Liver (tissue), 9 donors: ENCODE data around the gene MID1. TPM values are rescaled to one million over a fixed set of nuclear protein-coding genes. Genes with fewer than 3 reads are reported as not detected.
A peak's percentile ranks its signal among the peaks of the same experiment; 100 is the strongest.

Experiments used
- DNase-seq: peaks from one replicate; pipeline ENCODE4 v3.0.0-alpha.2; 2017; ENCODE audit warnings: low spot score
- H3K27ac ChIP-seq, 2 donors: one replicate each; pipeline ENCODE4 v1.7.0; 2013; ENCODE audit warnings: inconsistent platforms in 2 of 2, low read length in 2 of 2, control low read depth in 1 of 2, low read depth in 1 of 2, mild to moderate bottlenecking in 1 of 2
- H3K27me3 ChIP-seq, 4 donors: one replicate each; pipeline versions ENCODE4 v1.6.1 to v1.7.0; 2013; ENCODE audit warnings: low read length in 3 of 4, inconsistent platforms in 1 of 4, mild to moderate bottlenecking in 1 of 4, moderate library complexity in 1 of 4; ENCODE audit not compliant: control insufficient read depth in 4 of 4, insufficient read depth in 4 of 4
- H3K36me3 ChIP-seq, 4 donors: one replicate each; pipeline versions ENCODE4 v1.6.1 to v1.7.0; 2013; ENCODE audit warnings: low read length in 3 of 4, mild to moderate bottlenecking in 3 of 4, low read depth in 1 of 4, moderate library complexity in 1 of 4; ENCODE audit not compliant: control insufficient read depth in 4 of 4, insufficient read depth in 3 of 4
- H3K4me1 ChIP-seq, 4 donors: one replicate each; pipeline versions ENCODE4 v1.6.1 to v1.7.0; 2013; ENCODE audit warnings: low read length in 3 of 4, mild to moderate bottlenecking in 3 of 4, moderate library complexity in 1 of 4; ENCODE audit not compliant: control insufficient read depth in 4 of 4, insufficient read depth in 4 of 4
- H3K4me3 ChIP-seq, 3 donors: one replicate each; pipeline versions ENCODE4 v1.6.1 to v1.7.0; 2013; ENCODE audit warnings: low read length in 3 of 3, control low read depth in 1 of 3, low read depth in 1 of 3, mild to moderate bottlenecking in 1 of 3
- H3K9ac ChIP-seq, 2 donors: one replicate each; pipeline ENCODE4 v1.7.0; 2013; ENCODE audit warnings: low read length in 2 of 2, mild to moderate bottlenecking in 2 of 2, moderate library complexity in 2 of 2, control low read depth in 1 of 2, low read depth in 1 of 2
- H3K9me3 ChIP-seq, 4 donors: one replicate each; pipeline versions ENCODE4 v1.6.1 to v1.7.0; 2013; ENCODE audit warnings: low read length in 3 of 4; ENCODE audit not compliant: control insufficient read depth in 4 of 4
- ATF3 ChIP-seq: IDR thresholded peaks from 2 replicates; pipeline ENCODE4 v1.6.1; 2016; ENCODE audit warnings: antibody characterized with exemption
- CTCF ChIP-seq: fragments of 150-350 bp; IDR thresholded peaks from 2 replicates; pipeline ENCODE4 v1.5.1; 2017; ENCODE audit warnings: improper control_type of control experiment, low read depth, low read length; ENCODE audit not compliant: missing input control
- EGR1 ChIP-seq, 2 donors: IDR thresholded peaks; 2 replicates each; pipeline ENCODE4 v1.6.1; 2016 to 2018; ENCODE audit warnings: antibody characterized with exemption in 2 of 2, low read depth in 2 of 2
- FOXA1 ChIP-seq: IDR thresholded peaks from 2 replicates; pipeline ENCODE4 v1.6.1; 2016; ENCODE audit warnings: antibody characterized with exemption
- FOXA2 ChIP-seq: IDR thresholded peaks from 2 replicates; pipeline ENCODE4 v1.6.1; 2016; ENCODE audit warnings: antibody characterized with exemption
- GABPA ChIP-seq, 2 donors: IDR thresholded peaks in 1 of 2; conservative IDR thresholded peaks in 1 of 2; 2 replicates each; pipeline ENCODE4 v1.6.1; 2016; ENCODE audit warnings: antibody characterized with exemption in 2 of 2, mild to moderate bottlenecking in 1 of 2, moderate library complexity in 1 of 2
- HNF4G ChIP-seq: IDR thresholded peaks from 2 replicates; pipeline ENCODE4 v1.6.1; 2016; ENCODE audit warnings: antibody characterized with exemption
- JUND ChIP-seq, 2 donors: IDR thresholded peaks; 2 replicates each; pipeline ENCODE4 v1.6.1; 2016; ENCODE audit warnings: antibody characterized with exemption in 2 of 2
- MAX ChIP-seq: IDR thresholded peaks from 2 replicates; pipeline ENCODE4 v1.6.1; 2016; ENCODE audit warnings: antibody characterized with exemption
- NR2F2 ChIP-seq: IDR thresholded peaks from 2 replicates; pipeline ENCODE4 v1.6.1; 2016; ENCODE audit warnings: antibody characterized with exemption
- REST ChIP-seq: IDR thresholded peaks from 2 replicates; pipeline ENCODE4 v1.6.1; 2016; ENCODE audit warnings: antibody characterized with exemption, mild to moderate bottlenecking
- RXRA ChIP-seq, 2 donors: IDR thresholded peaks; 2 replicates each; pipeline ENCODE4 v1.6.1; 2017 to 2018; ENCODE audit warnings: antibody characterized with exemption in 2 of 2, mild to moderate bottlenecking in 1 of 2
- SP1 ChIP-seq: IDR thresholded peaks from 2 replicates; pipeline ENCODE4 v1.6.1; 2018; ENCODE audit warnings: antibody characterized with exemption, mild to moderate bottlenecking
- TAF1 ChIP-seq: conservative IDR thresholded peaks from 2 replicates; pipeline ENCODE4 v1.6.1; 2016; ENCODE audit warnings: antibody characterized with exemption, mild to moderate bottlenecking
- YY1 ChIP-seq: IDR thresholded peaks from 2 replicates; pipeline ENCODE4 v1.6.1; 2016; ENCODE audit warnings: antibody characterized with exemption, mild to moderate bottlenecking
- ZBTB33 ChIP-seq: IDR thresholded peaks from 2 replicates; pipeline ENCODE4 v1.6.1; 2016; ENCODE audit warnings: antibody characterized with exemption
- WGBS: extraction: QIAGEN DNeasy Blood & Tissue Kit; methylation state at CpG from one replicate; pipeline ENCODE4 v1.1.7; 2013; 5-methylcytosine and 5-hydroxymethylcytosine counted together
- polyA plus RNA-seq, 2 donors: library from polyadenylated mRNA; stranded (reverse) in 1 of 2; unstranded in 1 of 2; fragments of 200-250 nt in 1 of 2; fragments of >200 nt in 1 of 2; fragmentation: Nextera tagmentation in 1 of 2; extraction: Ambion mirVana in 1 of 2; gene quantifications; one replicate each; pipeline versions ENCODE4 v1.2.1 to v1.2.3, GENCODE V29; 2013 to 2015
- total RNA-seq, 2 donors: library from RNA; depleted of rRNA; stranded (reverse); fragments of >200 nt; gene quantifications; one replicate each; pipeline ENCODE4 v1.2.3, GENCODE V29; 2014
- donor health status: healthy.
- donor health status: healthy.
- donor health status: healthy.
- donor health status: healthy.
- donor health status: healthy.

The MID1 gene
- total and polyA plus RNA-seq, 4 donors, result 1.8 to 7.9 (median 4.2) TPM

- TF ChIP-seq ZBTB33, result no peak
- no peak for TF ChIP-seq FOXA1
- no peak for TF ChIP-seq EGR1 (IDR thresholded peaks at IDR 0.05; ENCODE audit: low read depth in 2 of 2)
These were observed 135.6 kb downstream of the MID1 start (continued) for GRCh38 chrX:10484683-10485247.

GRCh38 chrX:10483191-10483831 lies 137.1 kb downstream of the MID1 start:
- no peak for DNase-seq
- H3K27me3 ChIP-seq, result no peaks in the 10 kb centered on the region
- 74% methylated on average over 9 of the region's 9 CpGs for WGBS
- no peak overlapping the region for H3K9ac ChIP-seq
- no peak for TF ChIP-seq GABPA (IDR thresholded peaks at IDR 0.05 in 1 of 2, conservative IDR thresholded peaks at IDR 0.05 in 1 of 2)
- TF ChIP-seq JUND (IDR thresholded peaks at IDR 0.05), result no peak
- TF ChIP-seq EGR1 (IDR thresholded peaks at IDR 0.05; ENCODE audit: low read depth in 2 of 2), result no peak
- no peak for TF ChIP-seq ZBTB33
- no peak for TF ChIP-seq SP1
- TF ChIP-seq YY1, result no peak
- TF ChIP-seq HNF4G, result no peak
- no peak for TF ChIP-seq ATF3
- TF ChIP-seq REST, result peak; percentile 44
- TF ChIP-seq MAX, result no peak
- TF ChIP-seq NR2F2, result peak; percentile 66
- no peak for TF ChIP-seq FOXA2
- no peak for TF ChIP-seq TAF1
- TF ChIP-seq FOXA1, result no peak
- TF ChIP-seq CTCF, result no peak
- no peak for TF ChIP-seq RXRA (IDR thresholded peaks at IDR 0.05)
- H3K9me3 ChIP-seq, result no peaks in the 10 kb centered on the region
- H3K4me1 ChIP-seq, result no peaks in the 10 kb centered on the region
- peak overlapping the region; percentile 25 to 42 for H3K27ac ChIP-seq
- H3K4me3 ChIP-seq, result no peak overlapping the region
- no peaks in the 10 kb centered on the region for H3K36me3 ChIP-seq
